ENCODE results near the gene PPM1M. TPM values are rescaled to one million over a fixed set of nuclear protein-coding genes. Genes with fewer than 3 reads are reported as not detected.

Gene PPM1M, protein sequence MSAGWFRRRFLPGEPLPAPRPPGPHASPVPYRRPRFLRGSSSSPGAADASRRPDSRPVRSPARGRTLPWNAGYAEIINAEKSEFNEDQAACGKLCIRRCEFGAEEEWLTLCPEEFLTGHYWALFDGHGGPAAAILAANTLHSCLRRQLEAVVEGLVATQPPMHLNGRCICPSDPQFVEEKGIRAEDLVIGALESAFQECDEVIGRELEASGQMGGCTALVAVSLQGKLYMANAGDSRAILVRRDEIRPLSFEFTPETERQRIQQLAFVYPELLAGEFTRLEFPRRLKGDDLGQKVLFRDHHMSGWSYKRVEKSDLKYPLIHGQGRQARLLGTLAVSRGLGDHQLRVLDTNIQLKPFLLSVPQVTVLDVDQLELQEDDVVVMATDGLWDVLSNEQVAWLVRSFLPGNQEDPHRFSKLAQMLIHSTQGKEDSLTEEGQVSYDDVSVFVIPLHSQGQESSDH
- 16.4 and 16.9 TPM in 2 replicates for total RNA-seq
- long read RNA-seq, partial matches to known transcripts: 3 of 12 reads
- long read RNA-seq, other reads (novel, unspliced or antisense): 7 of 12 reads

DNA sequence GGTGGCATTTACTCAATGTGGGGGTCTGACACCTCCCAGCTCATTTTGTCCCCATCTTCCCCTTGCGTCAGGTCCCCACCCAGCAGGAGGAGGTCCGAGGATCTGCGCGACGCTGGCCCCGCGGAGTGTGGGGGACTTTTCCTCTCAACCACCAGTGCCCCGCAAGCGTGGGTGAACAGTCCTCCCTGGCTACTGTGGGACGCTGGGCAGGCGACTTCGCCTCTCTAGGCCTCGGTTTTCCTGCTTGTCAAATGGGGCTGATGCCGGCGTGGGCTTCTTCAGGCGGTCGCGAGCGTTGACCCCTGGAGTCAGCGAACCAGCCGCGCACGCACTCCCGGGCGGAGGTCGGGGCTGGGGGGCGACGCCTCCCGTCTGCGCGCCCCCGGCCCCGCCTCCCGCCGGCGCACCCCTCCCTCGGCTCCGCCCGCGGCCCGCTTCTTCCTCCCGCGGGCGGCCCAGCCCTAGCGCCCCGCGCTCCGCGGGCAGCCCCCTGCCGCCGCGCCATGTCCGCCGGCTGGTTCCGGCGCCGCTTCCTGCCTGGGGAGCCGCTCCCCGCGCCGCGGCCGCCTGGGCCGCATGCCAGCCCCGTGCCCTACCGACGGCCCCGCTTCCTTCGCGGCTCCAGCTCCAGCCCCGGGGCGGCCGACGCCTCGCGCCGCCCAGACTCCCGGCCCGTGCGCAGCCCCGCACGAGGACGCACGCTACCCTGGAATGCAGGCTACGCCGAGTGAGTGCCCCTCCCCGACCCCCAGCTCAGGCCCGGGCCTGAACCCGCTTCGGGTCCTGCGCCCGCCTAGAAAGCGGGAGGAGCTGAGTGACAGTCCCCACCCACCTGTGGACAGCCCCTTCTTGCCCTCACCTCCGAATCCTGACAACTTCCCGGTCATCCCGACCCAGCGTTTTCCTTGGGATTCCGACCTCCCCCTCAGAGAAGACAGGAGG is at the start of gene PPM1M:
TSS of gene PPM1M (plus strand) at position 438 of the 942 bp plus-strand sequence. CDS start at position 504, 66 bp downstream.
- H3K4me3 Mint-ChIP-seq (ENCODE audit: unreplicated experiment): peak within 1 kb of the TSS; percentile 74
- peaks cover 2% of the 10 kb centered on the region for H3K36me3 Mint-ChIP-seq (ENCODE audit: unreplicated experiment)
- TF ChIP-seq, protein P1, sequence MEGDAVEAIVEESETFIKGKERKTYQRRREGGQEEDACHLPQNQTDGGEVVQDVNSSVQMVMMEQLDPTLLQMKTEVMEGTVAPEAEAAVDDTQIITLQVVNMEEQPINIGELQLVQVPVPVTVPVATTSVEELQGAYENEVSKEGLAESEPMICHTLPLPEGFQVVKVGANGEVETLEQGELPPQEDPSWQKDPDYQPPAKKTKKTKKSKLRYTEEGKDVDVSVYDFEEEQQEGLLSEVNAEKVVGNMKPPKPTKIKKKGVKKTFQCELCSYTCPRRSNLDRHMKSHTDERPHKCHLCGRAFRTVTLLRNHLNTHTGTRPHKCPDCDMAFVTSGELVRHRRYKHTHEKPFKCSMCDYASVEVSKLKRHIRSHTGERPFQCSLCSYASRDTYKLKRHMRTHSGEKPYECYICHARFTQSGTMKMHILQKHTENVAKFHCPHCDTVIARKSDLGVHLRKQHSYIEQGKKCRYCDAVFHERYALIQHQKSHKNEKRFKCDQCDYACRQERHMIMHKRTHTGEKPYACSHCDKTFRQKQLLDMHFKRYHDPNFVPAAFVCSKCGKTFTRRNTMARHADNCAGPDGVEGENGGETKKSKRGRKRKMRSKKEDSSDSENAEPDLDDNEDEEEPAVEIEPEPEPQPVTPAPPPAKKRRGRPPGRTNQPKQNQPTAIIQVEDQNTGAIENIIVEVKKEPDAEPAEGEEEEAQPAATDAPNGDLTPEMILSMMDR (IDR thresholded peaks at IDR 0.05): no peak
- no peaks in the 10 kb centered on the region for H3K27me3 Mint-ChIP-seq (ENCODE audit: unreplicated experiment)
- no peak for DNase-seq (ENCODE audit: extremely low spot score, unreplicated experiment)
- peaks cover 40% of the 10 kb centered on the region for H3K4me1 Mint-ChIP-seq (ENCODE audit: unreplicated experiment)
- no peaks in the 10 kb centered on the region for H3K9me3 Mint-ChIP-seq (ENCODE audit: unreplicated experiment)
- peak within 1 kb of the TSS; percentile 93 for H3K27ac Mint-ChIP-seq (ENCODE audit: unreplicated experiment)

DNA sequence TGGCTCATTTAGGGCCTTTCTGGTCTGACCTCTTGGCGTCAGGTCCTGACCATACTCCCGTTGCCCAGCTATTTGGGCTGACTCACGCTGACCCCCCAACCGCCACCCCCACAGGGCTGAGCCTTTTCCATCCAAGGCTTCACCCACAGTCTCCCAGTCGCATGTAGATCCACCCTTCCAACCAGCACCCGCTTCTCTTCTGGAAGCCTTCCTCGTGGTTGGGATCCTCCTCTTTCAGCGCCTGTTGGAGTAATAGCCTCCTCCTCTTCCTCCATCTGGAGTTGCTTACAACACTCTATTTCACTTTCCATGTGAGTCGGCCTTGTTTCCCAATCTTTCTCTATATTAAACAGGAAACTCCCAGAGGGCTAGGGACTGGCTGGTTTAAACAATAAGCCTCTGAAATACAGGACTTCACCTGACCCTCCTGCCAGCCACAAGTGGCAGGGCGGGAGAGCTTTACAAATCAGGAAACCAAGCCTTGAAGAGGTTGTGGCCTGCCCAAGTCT is 49.7 kb upstream of the PPM1M start:
- Mint-ChIP-seq H3K27me3 (ENCODE audit: unreplicated experiment) (no peaks in the 10 kb centered on the region), H3K36me3 (ENCODE audit: unreplicated experiment) (peaks cover 4% of the 10 kb centered on the region), H3K4me1 (ENCODE audit: unreplicated experiment) (peaks cover 26% of the 10 kb centered on the region), H3K9me3 (ENCODE audit: unreplicated experiment) (no peaks in the 10 kb centered on the region), H3K4me3 (ENCODE audit: unreplicated experiment) (no peak overlapping the region), H3K27ac (ENCODE audit: unreplicated experiment) (no peak overlapping the region)
- no peak for DNase-seq (ENCODE audit: extremely low spot score, unreplicated experiment)
- TF ChIP-seq, protein P1 (IDR thresholded peaks at IDR 0.05): no peak

DNA sequence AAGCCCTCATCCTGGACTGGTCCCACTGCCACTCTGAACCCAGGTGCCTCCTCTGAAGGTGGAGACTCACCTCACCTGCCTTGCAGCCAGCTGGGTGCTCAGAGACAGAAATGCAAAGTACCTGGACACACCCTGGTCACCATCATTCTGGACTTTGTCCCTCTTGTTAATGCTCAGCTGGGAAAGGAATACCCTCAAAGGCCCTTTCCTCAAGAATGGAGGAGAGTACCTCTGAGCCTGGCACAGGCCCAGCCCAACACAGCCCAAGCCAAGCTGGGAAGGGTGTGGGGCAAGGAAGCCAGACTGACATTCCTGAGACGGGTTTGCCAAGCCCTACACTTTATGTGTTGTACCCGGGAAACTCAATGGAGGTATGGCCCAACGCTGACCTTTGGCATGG is 48.6 kb upstream of the PPM1M start:
- Mint-ChIP-seq H3K4me3 (ENCODE audit: unreplicated experiment) (no peak overlapping the region), H3K9me3 (ENCODE audit: unreplicated experiment) (no peaks in the 10 kb centered on the region), H3K36me3 (ENCODE audit: unreplicated experiment) (peaks cover 8% of the 10 kb centered on the region), H3K27ac (ENCODE audit: unreplicated experiment) (no peak overlapping the region), H3K27me3 (ENCODE audit: unreplicated experiment) (no peaks in the 10 kb centered on the region), H3K4me1 (ENCODE audit: unreplicated experiment) (peaks cover 26% of the 10 kb centered on the region)
- DNase-seq (ENCODE audit: extremely low spot score, unreplicated experiment): no peak
- TF ChIP-seq, protein P1 (IDR thresholded peaks at IDR 0.05): no peak

DNA sequence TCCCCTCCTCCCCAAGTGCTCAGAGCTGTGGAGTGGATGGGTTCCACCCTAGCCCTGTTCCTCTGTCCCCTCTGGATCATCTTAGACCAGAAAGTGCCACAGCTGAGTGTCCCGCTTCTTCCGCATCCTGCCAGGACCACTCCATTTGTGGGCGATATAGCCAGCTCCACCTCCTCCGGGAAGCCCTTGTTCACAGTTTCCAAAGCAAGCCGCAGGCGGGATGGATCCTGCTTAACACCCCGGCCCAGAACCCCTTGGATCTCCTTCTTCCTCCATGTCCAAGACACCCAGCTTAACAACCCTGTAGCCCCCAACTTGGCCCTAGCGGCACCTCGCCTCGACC is 48.1 kb upstream of the PPM1M start:
- peak overlapping the region; percentile 98 for H3K4me3 Mint-ChIP-seq (ENCODE audit: unreplicated experiment)
- TF ChIP-seq, protein P1 (IDR thresholded peaks at IDR 0.05): no peak
- H3K9me3 Mint-ChIP-seq (ENCODE audit: unreplicated experiment): no peaks in the 10 kb centered on the region
- peak overlapping the region; percentile 86 for H3K27ac Mint-ChIP-seq (ENCODE audit: unreplicated experiment)
- H3K4me1 Mint-ChIP-seq (ENCODE audit: unreplicated experiment): peaks cover 26% of the 10 kb centered on the region
- no peak for DNase-seq (ENCODE audit: extremely low spot score, unreplicated experiment)
- H3K36me3 Mint-ChIP-seq (ENCODE audit: unreplicated experiment): peaks cover 12% of the 10 kb centered on the region
- H3K27me3 Mint-ChIP-seq (ENCODE audit: unreplicated experiment): no peaks in the 10 kb centered on the region
